HG03139 (cell line): ENCODE results near the gene PDLIM7.
"Not testable (repeated sequence)": the region's sequence is repeated elsewhere in the genome, so short reads cannot be mapped to it uniquely, and the experiment has no call there.

Experiments used
- ATAC-seq: cut with Tn5 transposase; IDR thresholded peaks from one replicate; pipeline ENCODE4 v1.9.1; 2021; ENCODE audit not compliant: unreplicated experiment

PDLIM7 gene

DNA sequence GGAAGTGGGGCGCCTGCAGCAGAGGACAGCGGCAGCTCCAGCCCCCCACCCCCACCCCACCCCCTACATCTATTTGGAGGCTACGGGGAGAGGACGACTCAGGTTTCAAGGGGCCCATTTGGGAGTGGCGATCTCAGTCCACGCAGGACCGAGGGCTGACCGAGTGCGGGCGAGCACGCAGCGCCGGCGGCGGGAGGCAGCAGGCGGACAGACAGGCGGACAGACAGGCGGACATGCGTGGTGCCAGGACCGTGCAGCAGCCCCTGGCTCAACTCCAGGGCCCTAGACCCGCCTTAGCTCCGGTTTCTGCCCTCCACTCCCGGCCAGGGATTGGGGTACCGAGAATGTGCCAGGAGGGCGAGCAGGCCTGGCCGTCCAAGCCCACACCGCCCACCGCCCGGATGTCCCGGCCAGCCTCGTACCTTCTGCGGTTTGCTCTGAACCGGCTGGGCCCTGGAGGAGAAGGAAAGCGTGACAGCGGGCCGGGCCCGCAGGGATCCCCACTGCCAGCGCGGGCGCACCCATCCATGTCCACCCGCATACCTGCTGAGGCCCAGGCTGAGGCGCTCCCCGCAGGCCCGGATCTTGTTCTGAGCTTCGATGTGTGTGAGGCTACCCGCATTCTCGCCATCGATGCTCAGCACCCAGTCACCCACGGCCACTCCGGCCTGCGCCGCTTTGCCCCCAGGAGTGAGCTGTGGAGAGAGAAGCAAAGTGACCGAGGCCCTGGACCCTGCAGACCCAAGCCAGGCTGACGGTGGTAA lies 5.2 kb downstream of the PDLIM7 start:
- ATAC-seq: no peak

GRCh38 chr5:177491429-177491945 lies 5.9 kb downstream of the PDLIM7 start:
- no peak for ATAC-seq

GRCh38 chr5:177490992-177491391 lies 6.4 kb downstream of the PDLIM7 start:
- no peak for ATAC-seq

DNA sequence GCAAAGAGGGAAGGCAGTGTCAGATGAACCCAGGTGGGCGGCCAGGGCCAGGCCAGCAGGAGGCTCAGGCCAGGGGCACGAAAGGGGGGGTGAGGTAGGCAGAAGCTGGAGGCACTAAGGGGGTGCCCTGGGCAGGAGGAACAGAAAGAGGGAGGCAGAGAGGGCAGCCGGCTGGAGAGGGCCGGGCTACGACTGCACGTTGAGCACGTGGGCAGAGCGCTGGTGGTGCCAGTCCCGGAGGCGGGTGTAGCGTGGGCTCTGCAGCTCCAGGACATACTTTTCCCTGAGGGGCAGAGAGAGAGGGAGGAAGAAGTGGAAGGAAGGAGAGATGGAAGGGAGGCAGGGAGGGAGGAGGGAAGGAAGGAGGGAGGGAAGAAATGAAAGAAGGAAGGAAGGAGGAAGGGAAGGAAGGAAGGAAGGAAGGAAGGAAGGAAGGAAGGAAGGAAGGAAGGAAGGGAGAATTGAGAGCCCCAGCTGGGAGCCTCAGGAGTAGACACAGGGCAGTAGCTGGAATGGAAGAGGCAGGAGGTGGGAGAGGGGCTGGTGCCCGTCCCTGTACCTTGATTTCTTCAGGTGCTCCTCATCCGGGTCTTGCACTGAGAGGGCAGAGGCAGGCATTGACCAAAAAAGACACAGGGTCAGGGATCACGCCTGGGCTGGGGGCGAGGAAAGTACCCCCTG lies 7.0 kb downstream of the PDLIM7 start:
- ATAC-seq: no peak

DNA sequence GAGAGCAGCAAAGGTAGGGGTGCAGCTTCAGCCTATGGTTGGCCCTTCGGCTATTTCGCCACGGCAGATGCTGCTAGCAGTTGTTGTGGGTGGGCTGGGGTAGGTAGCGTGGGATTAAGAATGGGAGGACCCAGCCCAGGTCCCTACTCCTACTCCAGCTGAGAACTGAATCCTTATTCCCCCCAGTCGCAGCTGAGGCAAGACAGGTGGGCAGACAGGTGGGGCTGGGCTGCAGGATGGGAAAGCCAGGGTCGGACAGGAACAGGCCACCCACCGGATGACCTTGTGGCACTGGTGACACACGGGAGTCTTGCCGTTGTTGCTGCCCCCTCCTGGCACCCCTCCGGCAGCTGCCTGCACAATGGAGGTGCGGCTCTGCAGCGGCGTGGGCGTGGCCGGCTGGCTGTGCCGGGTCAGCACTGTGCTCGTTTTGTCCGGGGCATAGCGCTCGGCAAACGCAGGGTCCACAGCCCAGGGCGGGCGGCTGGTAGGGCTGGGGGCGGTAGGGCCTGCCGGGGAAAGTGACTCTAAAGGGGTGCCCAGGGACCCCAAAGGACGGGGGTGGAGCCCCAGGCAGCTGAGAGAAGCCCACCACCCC lies 8.2 kb downstream of the PDLIM7 start:
- no peak for ATAC-seq

GRCh38 chr5:177487975-177488374 lies 9.4 kb downstream of the PDLIM7 start:
- ATAC-seq: no peak

GRCh38 chr5:177487144-177487543 lies 10.3 kb downstream of the PDLIM7 start:
- ATAC-seq: no peak

DNA sequence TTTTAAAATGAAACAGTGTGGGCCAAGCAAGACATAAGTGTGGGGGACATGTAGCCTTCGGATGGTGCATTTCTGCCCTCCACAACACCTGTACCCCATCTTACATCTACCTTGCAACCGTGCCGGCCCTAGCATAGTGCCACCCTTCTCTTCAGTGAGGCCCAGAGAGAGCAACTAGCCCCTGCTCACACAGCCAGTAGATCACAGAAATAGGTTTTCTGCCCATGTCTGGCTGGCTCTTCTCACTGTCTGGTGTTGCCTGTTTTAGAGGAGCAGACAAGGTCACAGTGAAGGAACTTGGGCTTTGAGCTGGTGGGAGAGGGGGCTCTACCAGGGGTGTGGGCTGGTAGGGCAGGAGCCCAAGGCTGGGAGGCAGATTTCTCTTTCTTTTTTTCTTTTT lies 11.1 kb downstream of the PDLIM7 start:
- ATAC-seq: no peak

DNA sequence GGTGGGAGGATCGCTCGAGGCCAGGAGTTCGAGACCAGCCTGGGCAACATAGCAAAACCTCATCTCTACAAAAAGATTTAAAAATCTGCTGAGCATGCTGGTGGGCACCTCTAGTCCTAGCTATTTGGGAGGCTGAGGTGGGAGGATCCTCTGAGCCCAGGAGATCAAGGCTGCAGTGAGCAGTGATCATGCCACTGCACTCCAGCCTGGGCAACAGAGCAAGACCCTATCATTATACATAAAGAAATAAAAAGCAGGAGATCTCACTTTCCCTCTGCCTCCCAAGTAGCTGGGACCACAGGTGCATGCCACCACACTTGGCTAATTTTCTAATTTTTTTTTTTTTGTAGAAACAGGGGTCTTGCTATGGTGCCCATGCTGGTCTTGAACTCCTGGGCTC lies 11.7 kb downstream of the PDLIM7 start:
- not testable (repeated sequence) for ATAC-seq

DNA sequence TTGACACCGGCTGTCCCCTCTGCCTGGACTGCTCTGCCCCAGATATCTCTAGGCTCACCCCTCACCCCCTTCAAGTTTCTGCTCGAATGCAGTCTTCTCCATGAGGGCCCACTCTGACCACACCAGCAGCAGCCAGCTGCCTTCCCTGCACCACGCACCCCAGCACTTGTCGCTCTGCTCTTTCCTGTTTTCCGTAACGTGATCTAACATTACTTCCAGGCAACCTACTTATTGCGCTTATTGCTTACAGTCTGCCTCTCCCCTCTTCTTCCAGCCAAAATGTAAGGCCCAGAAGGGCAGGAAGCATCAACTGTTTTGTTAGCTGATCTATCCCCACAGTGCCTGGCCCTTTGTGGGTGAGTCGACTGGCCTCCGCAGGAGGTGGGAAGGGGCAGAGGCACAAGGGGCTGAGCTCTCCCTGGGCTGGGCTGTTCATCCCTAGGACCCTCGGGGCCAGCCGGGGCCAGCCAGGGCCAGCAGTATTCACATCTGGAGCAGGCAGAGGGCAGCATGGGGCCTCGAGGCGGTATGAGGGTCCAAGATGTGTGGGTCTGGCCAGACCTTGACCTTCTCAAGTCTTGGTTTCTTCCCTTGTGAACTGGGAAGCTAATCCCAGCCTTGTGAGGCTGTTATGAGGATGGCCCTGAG lies 12.4 kb downstream of the PDLIM7 start:
- ATAC-seq: no peak

GRCh38 chr5:177483994-177484901 lies 13.2 kb downstream of the PDLIM7 start:
- ATAC-seq: no peak

- no peak for ATAC-seq
These were observed 14.4 kb downstream of the PDLIM7 start for GRCh38 chr5:177483042-177483441.

GRCh38 chr5:177482359-177482795 lies 15.0 kb downstream of the PDLIM7 start:
- ATAC-seq: no peak

DNA sequence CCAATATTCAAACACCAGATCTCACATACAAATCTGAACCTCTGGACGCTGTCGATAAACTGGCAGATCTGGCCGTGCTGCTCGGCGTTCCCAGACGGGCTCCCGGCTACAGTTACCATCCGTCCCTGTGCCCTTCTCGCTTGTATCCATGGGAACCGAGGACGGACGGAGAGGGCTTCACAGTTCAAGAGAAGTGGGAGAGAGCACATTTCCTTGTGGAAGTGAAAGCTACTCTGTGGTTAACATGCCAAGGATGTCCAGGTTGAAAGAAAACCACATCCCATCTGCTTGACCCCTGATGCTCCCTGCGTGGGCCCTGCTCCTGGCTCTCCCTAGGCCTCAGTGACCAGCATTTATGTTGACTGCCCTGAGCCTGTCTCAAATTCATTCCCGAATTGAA lies 17.6 kb downstream of the PDLIM7 start:
- ATAC-seq: no peak

DNA sequence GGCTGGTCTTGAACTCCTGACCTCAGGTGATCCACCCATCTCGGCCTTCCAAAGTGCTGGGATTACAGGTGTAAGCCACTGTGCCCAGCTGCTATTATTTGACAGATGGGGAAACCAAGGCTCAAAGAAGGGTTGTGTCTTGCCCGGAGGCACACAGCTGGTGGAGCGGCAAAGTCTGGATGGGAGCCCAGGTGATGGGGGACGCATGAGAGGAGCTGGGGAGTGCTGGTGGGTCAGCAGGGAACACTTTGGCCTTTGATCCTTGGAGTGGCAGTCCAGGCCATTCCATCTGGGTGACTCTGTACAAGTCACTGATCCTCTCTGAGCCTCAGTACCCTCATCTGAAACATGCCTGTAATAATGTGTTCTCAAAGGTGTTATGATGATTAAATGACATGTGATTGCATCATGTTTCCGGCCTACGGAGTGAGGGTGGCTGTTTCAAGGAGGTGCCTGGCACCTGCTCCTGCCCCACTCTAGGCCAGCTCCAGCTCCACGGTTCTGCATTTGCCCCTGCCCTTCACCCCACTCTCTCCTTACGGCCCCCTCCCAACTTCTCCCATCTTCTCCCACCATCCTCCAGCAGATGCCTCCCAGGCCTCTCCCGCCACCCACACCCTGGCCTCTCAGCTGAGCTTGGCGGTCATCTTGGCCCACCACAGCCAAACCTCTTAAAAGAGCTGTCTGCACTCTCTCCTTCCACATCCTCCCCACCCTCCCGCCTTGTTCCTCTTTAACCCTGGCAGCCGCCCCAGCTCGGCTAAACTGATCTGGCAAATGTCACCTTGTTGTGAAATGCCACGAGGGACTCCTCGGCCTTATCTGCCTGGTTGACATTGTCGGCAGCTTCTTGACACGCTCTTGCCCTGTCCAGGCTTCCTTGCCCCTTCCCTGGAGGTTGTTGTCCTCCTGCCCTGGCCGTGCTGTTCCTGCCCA lies 18.4 kb downstream of the PDLIM7 start:
- ATAC-seq: no peak

GRCh38 chr5:177477701-177478477 lies 19.5 kb downstream of the PDLIM7 start:
- ATAC-seq: no peak

DNA sequence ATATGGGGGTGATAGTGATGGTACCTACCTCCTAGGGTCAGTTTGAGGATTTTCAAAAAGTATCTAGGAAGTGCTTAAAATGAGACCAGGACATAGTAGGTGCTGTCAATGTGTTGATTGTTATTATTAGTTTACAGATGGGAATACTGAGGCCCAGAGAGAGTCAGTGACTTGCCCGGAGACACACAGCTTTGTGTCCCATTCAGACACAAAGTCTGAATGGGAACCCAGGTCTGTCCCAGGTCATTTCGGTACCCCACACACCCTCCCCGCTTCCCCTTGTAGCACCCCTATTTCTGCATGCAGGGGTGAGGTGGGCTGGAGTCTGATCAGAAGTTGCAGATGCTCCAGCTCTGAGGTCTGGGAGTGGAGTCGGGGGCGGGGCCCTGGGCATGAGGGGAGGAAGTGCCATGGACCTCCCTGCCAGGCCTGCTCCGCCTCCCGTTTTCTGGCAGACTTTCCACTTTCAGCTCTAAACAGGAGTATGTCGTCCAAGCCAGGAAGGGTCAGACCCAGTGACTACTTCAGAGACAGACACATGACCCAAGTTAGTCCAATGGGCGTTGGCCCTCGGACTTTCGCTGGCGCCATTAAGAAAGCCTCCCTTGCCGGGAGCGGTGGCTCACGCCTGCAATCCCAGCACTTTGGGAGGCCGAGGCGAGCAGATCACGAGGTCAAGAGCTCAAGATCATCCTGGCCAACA lies 20.7 kb downstream of the PDLIM7 start:
- ATAC-seq: no peak
